ENCODE measurements around the gene CERS2.

Gene CERS2

GRCh38 chr1:151000408-151000807, 25.8 kb upstream of the CERS2 start:
- POLR2A ChIA-PET = no interaction called here
- no peak for TF ChIP-seq CTCF (IDR thresholded peaks at IDR 0.05; ENCODE audit: insufficient read depth, low read length, missing control alignments)
- no peak for DNase-seq (ENCODE audit: low read depth, low spot score)
- CTCF ChIA-PET = interaction anchor here (1.0 to 16.2 kb wide), 2 partner anchors 8 to 19 kb away, joined by 3 to 551 read pairs; partner anchors contain the start of genes ANXA9, CERS2 and PRUNE1
- no peak overlapping the region for H3K4me3 ChIP-seq (ENCODE audit: low read depth, low read length)

- no peak for TF ChIP-seq CTCF (IDR thresholded peaks at IDR 0.05; ENCODE audit: insufficient read depth, low read length, missing control alignments)
- no peak overlapping the region for H3K4me3 ChIP-seq (ENCODE audit: low read depth, low read length)
- POLR2A ChIA-PET = no interaction called here
- DNase-seq (ENCODE audit: low read depth, low spot score) = no peak
- CTCF ChIA-PET = interaction anchor here (0.8 to 16.2 kb wide), 4 partner anchors 9 to 535 kb away, joined by 3 to 551 read pairs (median 4); partner anchors contain the start of genes ANXA9, CERS2 and PRUNE1
Measured at GRCh38 chr1:150999926-151000325, 25.3 kb upstream of the CERS2 start.

- H3K4me3 ChIP-seq (ENCODE audit: low read depth, low read length) = no peak overlapping the region
- TF ChIP-seq CTCF (IDR thresholded peaks at IDR 0.05; ENCODE audit: insufficient read depth, low read length, missing control alignments) = no peak
- POLR2A ChIA-PET = interaction anchor here (1.2 kb wide), 1 partner anchor 421 kb away, joined by 4 read pairs; no protein-coding TSS in a partner anchor
- CTCF ChIA-PET = interaction anchor here (0.8 to 16.2 kb wide), 5 partner anchors 6 to 534 kb away, joined by 3 to 551 read pairs (median 5); partner anchors contain the start of genes ANXA9, CERS2, MINDY1 and PRUNE1
- no peak for DNase-seq (ENCODE audit: low read depth, low spot score)
Measured at GRCh38 chr1:150999051-150999674, 24.5 kb upstream of the CERS2 start.

GRCh38 chr1:150997949-150998348, 23.3 kb upstream of the CERS2 start:
- ChIA-PET POLR2A (no interaction called here), CTCF (interaction anchor here (4.2 to 16.2 kb wide), 3 partner anchors 7 to 40 kb away, joined by 14 to 551 read pairs (median 136); partner anchors contain the start of genes ANXA9, CERS2 and MINDY1)
- no peak for DNase-seq (ENCODE audit: low read depth, low spot score)
- no peak overlapping the region for H3K4me3 ChIP-seq (ENCODE audit: low read depth, low read length)
- TF ChIP-seq CTCF (IDR thresholded peaks at IDR 0.05; ENCODE audit: insufficient read depth, low read length, missing control alignments) = no peak

GRCh38 chr1:150997126-150997872, 22.7 kb upstream of the CERS2 start:
- ChIA-PET POLR2A (interaction anchor here (1.2 kb wide), 2 partner anchors 9 to 10 kb away, joined by 3 read pairs; partner anchors contain the start of gene MINDY1), CTCF (interaction anchor here (0.6 to 16.2 kb wide), 7 partner anchors 8 to 378 kb away, joined by 3 to 551 read pairs (median 9); partner anchors contain the start of genes ANXA9, CERS2 and MINDY1)
- no peak for DNase-seq (ENCODE audit: low read depth, low spot score)
- TF ChIP-seq CTCF (IDR thresholded peaks at IDR 0.05; ENCODE audit: insufficient read depth, low read length, missing control alignments) = no peak
- no peak overlapping the region for H3K4me3 ChIP-seq (ENCODE audit: low read depth, low read length)

- no peak overlapping the region for H3K4me3 ChIP-seq (ENCODE audit: low read depth, low read length)
- DNase-seq (ENCODE audit: low read depth, low spot score) = no peak
- CTCF ChIA-PET = interaction anchor here (0.6 to 16.2 kb wide), 29 partner anchors 9 to 610 kb away, joined by 3 to 551 read pairs (median 4); partner anchors contain the start of genes ANXA9, C1orf56, CERS2 and CTSK
- POLR2A ChIA-PET = interaction anchor here (1.2 kb wide), 2 partner anchors 10 to 11 kb away, joined by 3 read pairs; partner anchors contain the start of gene MINDY1
- TF ChIP-seq CTCF (IDR thresholded peaks at IDR 0.05; ENCODE audit: insufficient read depth, low read length, missing control alignments) = peak; percentile 51
Measured at GRCh38 chr1:150995896-150996295, 21.3 kb upstream of the CERS2 start.
